Islet of Langerhans (tissue), 1 donor: Measurements from ENCODE around the gene CPAMD8.
"Not testable (repeated sequence)": the region's sequence is repeated elsewhere in the genome, so short reads cannot be mapped to it uniquely, and the experiment has no call there.

Experiments used
- FAIRE-seq: peaks from one replicate; lab custom pipeline; 2011; peaks lifted over from hg19 to GRCh38; lab: Jason Lieb, UNC

The CPAMD8 gene

DNA sequence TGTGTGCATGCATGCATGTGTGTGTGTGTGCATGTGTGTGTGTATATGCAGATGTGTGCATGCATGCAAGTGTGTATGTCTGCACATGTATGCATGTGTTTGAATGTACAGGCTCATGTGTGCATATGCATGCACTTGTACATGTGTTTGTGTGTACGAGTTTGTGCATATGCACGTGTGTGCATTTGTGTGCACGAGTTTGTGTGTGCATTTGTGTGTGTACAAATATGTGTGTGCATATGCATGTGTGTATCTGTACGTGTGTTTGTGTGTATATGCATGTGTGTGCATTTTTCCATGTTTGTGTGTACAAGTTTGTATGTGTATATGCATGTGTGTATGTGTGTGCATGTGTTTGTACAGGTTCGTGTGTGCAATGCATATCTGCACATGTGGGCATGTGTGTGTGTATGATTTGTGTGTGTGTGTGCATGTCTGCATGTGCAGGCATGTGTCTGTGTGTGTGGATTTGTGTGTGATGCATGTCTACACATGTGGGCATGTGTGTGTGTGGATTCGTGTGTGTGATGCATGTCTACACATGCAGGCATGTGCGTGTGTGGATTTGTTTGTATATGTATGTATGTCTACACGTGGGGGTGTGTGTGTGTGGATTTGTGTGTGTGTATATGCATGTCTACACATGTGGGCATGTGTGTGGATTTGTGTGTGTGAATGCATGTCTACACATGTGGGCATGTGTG, 80.7 kb downstream of the CPAMD8 start:
- no peak for FAIRE-seq

DNA sequence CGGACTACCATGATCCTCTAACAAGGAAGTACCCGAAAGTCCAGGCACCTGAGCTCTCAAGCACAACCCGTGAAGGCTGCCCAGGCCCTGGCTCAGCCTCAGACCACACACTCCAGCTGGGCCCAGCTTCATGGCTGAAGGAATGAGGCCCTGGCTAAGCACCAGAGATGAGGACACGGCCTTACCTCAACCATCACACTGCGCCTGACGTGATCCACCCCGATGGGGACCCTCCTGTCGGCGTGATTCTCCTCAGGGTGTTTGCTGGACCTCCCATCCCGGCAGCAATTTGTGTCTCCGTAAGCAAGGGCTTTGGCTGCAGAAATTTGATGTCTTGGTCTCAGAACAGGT, 81.3 kb downstream of the CPAMD8 start:
- FAIRE-seq = no peak

DNA sequence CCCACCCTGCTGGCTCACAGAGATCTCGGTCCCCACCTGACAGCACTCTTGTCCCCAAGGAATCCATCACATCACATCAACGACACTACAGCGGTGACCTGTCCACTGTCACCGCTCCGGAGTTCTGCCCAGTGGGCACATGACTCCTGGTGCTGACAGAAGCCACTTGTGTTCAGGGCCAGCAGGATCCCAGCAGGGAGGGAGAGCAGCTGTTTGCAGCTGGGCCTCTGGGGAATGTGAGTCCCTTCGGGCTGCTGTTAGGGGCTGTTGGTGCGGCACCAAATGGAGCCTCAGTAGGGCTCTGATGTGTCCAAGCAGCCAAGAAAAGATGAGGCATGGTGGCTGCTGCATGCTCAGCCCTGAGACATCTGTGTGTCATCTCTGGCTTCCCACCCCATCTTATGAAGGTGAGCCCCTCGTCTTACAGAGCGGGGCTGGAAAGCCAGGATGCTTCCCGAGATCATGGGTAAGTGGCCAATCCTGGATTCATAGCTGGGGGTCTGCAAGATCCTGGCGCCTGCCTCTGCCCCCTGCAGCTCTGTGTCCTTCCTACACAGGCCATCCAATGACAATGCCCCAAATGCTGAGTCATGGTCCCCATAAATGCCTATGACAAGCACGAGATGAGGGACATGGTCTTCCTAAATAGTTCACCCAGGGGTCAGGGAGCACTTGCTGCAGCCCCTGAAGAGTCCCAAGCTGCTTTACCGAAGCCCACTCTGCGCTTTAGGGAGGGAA, 81.8 kb downstream of the CPAMD8 start:
- FAIRE-seq = no peak

DNA sequence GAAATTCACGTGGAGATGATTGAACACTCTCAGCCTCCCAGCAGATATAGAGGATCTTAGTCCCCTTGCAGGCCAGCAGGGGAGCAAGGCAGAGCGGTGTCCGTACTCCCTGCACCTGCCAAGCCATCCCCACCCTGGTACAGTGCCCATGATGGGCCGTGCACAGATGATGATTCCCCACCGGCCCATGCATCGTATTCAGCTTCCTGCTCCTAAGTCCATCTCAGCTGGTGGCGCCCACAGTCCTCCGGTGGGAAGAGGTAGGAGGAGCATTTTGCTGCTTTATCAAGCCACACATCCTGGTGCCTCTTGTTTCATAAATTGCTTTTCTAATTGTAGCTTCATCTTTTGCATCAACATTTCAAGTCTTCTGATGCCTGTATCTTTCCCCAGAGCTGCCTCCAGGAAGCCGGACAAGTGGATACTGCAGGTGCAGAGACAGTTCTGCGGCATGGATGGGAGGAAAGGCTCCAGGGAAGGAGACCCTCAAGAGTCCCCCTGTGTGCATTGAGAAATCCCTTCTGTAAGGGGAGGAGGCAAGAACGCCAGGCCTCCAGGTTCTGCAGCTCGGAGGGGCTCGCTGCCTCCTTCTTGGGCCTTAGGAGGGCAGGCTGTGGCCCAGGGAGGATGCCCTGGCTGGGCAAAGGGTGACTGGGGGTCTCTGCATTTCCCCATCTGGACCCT, 82.5 kb downstream of the CPAMD8 start:
- no peak for FAIRE-seq

DNA sequence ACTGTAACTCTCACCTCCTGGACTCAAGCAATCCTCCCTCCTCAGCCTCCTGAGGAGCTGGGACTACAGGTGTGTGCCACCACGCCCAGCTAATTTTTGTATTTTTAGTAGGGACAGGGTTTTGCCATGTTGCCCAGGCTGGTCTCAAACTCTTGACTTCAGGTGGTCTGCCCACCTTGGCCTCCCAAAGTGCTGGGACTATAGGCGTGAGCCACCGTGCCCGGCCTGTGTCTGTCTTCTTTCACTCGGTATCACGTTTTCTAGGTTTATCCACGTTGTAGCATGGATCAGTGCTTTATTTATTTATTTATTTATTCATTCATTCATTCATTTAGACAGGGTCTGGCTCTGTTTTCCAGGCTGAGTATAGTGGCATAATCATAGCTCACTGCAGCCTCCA, 83.5 kb downstream of the CPAMD8 start:
- not testable (repeated sequence) for FAIRE-seq

DNA sequence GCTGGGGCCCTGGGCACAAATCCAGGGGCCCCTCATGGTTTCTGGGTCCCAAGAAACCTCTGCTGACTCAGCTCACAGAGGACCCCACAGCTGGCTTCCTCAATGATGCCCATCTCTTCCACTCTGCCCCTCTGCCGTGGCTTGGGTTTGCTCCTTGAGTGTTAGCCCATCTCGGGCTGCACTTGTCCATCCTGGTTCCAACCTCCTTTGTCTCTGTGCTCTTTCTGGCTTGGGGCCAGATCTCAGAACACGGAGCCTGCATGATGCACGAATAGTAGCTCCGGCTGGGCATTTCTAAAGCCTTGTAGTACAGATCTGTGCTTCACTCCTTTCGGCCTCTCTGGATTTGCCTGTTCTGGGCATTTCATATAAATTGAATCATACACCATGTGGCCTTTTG, 84.0 kb downstream of the CPAMD8 start:
- no peak for FAIRE-seq

DNA sequence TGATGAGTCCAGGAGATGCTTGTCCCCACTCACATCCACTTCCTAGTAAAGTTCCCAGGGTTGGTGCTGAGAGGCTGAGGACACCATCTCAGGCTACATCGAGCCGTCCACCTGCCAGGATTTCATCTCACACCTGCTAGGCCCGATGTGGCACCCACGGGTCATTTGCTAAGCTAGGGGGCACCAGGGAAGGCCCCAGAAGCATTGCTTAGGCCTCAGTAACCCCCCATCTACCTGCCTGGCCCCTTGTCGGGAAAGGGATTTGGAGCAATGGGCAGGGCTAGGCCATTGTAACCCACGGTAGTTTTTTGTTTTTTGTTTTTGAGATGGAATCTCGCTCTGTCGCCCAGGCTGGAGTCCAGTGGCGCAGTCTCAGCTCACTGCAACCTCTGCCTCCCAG, 86.0 kb downstream of the CPAMD8 start:
- no peak for FAIRE-seq

DNA sequence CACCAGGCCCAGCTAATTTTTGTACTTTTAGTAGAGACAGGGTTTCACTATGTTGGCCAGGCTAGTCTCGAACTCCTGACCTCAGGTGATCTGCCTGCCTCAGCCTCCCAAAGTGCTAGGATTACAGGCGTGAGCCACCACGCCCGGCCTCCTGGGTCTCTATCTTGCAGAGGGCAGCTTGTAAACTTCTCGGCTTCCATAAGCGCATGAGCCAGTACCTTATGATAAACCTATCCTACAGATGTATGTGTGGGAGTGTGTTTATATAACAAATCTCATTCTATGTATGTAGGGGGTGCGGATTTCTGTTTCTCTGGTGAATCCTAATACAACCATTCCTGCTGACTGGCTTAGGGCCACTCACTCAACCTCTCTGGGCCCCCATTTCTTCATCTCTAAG, 86.5 kb downstream of the CPAMD8 start:
- FAIRE-seq = not testable (repeated sequence)

DNA sequence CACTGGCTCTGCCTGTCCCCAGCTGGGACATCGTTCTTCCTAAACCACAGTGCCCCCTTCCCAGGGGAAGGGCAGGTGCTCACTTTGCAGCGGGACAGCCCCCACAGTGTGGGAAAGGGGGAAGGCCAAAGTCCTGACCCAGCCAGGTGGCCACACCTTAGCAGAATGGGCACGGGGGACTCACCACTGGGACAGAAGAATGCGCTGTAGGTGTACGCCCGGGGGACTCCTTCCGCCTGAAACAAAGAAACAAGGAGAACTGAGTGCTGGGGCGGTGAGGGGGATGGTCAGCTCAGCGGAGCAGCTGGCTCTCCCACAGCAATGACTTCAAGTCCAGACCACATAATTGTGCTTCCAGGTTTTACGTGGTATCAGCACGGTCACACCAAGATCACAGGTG, 88.4 kb downstream of the CPAMD8 start:
- FAIRE-seq = no peak

DNA sequence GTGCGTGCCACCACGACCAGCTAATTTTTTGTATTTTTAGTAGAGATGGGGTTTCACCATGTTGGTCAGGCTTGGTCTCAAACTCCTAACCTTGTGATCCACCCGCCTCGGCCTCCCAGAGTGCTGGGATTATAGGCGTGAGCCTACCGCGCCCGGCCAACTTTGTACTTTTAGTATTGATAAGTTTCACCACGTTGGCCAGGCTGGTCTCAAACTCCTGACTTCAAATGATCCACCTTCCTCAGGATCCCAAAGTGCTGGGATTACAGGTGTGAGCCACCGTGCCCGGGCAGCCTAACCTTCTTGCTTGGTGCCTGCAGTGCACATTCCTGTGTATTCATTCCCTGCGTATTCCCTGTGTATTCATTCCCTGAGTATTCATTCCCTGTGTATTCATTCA, 88.8 kb downstream of the CPAMD8 start:
- FAIRE-seq = not testable (repeated sequence)

DNA sequence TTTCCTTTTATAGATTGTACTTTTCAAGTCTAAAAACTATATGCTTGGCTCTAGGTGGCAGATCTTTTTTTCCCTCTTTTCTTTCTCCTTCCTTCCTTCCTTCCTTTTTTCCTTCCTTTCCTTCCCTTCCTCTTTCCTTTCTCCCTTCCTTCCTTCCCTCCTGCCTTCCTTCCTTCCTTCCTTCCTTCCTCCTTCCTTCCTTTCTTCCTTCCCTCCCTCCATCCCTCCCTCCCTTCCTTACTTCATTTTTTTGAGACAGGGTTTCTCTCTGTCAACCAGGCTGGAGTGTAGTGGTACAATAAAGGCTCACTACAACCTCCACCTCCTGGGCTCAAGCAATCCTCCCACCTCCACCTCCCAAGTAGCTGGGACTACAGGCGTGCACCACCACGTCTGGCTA, 89.7 kb downstream of the CPAMD8 start:
- no peak for FAIRE-seq

DNA sequence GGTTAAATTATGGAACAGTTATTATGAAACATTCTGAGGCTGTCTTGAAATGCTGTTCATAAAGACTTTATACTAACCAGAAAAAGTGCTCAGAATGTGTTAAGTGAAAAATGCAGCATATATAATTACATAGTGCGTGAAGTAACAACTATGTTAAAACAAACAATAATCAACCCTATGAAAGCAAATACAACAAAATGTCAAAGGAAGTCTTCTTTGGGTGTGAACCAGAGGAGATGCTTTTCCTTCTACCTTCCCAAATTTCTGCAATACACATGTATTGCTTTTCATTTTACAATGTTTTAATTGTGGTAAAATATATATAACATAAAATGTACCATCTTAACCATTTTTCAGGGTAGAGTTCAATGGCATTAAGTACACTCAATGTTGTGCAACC, 92.1 kb downstream of the CPAMD8 start:
- no peak for FAIRE-seq

DNA sequence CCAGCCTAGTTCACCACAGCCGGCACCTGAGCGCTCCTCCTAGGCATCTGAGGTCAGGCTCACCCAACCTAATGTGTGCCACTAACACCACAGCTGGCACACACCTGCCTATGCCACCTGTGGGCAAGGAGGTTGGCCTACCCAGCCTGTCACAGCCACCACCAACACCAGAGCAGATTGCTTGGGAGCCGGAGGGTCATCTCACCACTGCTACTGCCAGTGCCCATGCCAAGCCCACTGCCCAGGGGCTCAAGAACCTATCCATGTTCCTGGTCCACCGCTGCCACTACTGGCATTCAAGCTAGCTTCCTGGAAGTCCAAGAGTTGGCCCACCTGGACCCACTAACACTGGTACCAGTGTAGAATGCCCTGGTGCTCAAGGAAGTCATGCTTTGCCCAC, 95.3 kb downstream of the CPAMD8 start:
- no peak for FAIRE-seq

DNA sequence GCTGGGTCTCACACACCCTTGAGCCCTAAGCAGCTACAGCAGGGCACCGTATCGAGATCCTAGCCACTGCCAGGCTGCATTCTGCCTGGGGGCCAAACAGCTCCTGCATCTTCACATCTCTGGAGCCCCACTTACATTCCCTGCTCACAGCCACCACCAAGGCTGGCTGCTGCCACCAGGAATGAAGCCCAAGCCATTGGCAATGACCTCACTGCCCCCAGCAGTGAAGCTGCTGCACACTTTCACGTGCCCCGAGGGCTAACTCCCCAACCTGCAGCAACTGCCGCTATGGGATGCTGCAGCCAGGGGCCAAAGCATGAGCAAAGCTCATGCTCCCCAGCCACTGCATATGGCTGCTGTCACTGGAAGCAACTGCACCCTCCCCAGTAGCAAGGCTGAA, 95.9 kb downstream of the CPAMD8 start:
- FAIRE-seq = no peak

DNA sequence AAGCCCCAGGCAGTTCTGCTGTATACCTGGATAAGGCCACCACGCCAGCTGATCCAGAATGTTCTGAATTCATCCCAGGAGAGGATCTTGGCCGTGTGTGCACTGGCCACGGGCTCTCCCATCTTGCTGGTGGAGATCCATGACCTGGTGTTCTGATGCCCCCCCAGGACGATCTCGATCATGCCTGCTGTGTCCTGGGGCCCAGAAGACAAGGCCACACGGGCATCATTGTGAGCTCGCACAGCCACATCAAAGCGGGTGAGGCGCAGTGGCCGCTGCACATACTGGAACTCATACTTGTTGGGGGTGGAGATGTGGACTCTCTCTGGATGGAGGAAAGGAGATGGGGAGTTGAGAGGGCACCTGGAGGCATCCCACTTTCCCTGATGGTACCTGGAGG, 97.7 kb downstream of the CPAMD8 start:
- FAIRE-seq = no peak

DNA sequence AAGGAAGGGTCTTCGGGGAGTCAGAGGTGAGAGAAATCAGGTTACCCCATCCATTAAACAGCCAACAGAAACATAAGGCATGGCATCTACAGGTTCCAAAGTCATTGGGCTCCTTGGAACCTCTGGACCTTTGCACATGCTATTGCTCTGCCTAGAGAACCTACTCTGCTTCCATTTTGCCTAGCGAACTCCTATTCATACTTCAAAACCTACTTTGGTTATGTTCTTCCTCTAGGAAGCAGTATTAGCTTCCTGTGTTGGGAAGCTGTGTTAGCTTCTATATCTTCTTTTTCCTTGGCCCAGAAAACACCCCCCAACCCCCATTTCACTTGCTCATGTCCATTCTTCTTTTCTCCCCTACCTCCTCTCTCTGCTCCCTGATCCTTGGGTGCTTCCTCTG, 98.3 kb downstream of the CPAMD8 start:
- FAIRE-seq = no peak

DNA sequence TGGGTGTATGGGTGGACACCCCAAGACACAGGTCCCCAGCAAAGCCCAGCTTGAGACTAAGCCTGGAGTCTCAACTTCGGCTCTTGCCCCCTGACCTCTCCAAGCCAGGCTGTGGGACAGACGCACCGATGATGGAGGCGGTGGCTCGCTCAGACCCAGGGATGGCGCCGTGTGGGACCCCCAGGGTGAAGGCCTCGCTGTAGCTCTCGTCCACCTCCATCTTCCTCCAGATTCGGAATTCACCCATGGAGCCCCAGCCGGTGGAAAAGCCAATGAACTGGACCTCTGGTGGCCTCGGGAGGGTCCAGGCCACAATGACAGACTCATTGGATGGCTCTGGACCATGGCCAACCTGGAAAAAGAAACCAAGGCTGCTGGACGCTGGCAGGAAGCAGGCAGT, 98.7 kb downstream of the CPAMD8 start:
- FAIRE-seq = no peak

DNA sequence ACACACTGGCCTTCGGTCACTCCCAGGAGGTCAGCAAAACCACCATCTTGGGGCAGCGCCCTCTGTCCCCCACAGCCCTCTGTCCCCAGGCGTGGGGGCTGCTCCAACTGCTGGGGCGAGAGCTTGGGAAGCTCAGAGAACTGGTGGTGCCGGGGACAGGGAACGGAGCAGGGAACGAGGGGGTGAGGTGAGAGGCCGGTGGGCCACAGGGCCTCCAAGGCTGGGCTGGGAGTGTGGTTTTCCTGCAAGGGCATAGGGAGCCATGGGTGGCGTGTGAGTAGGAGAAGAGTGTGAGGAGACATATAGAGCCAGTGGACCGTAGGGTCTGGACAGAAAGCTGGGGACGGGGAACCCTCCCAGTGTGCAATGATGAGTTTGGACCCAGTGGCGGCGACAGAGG, 103.7 kb downstream of the CPAMD8 start:
- no peak for FAIRE-seq

DNA sequence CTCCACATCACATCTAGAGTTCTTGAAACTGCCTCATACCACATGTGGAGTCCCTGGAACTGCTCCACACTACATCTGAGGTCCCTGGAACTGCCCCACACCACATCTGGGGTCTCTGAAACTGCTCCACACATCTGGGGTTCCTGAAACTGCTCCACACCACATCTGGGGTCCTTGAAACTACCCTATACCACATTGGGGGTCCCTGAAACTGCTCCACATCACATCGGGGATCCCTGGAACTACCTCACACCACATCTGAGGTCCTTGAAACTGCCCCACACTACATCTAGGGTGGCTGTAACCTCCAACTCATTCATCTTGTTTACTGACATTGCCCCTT, 104.0 kb downstream of the CPAMD8 start:
- no peak for FAIRE-seq

DNA sequence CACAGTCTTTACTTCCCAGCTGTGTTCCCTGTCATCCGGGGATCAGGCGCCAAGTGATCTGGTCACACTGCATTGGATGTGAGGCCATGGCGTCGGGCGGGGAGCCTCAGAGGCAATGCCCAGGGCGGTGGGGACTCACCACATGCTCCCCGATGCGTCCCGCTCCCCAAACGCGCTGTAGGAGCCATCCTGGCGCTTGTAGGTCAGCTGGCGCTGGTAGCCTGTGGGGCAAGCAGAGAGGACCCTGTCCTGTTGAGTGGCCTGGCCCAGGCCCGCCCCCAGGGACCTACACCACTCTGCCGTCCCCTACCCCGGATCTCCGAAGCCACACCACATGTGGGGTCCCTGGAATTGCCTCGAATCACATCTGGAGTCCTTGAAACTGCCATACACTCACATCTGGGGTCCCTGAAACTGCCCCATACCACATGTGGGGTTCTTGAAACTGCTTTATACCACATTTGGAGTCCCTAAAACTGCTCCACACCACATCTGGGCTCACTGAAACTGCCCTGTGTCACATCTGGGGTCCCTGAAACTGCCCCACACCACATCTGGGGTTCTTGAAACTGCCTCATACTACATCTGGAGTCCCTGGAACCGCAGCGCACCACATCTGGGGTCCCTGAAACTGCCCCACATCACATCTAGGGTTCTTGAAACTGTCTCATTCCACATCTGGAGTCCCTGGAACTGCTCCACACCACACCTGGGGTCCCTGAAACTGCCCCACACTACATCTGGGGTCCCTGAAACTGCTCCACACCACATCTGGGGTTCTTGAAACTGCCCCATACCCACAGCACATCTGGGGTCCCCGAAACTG, 104.6 kb downstream of the CPAMD8 start:
- no peak for FAIRE-seq

DNA sequence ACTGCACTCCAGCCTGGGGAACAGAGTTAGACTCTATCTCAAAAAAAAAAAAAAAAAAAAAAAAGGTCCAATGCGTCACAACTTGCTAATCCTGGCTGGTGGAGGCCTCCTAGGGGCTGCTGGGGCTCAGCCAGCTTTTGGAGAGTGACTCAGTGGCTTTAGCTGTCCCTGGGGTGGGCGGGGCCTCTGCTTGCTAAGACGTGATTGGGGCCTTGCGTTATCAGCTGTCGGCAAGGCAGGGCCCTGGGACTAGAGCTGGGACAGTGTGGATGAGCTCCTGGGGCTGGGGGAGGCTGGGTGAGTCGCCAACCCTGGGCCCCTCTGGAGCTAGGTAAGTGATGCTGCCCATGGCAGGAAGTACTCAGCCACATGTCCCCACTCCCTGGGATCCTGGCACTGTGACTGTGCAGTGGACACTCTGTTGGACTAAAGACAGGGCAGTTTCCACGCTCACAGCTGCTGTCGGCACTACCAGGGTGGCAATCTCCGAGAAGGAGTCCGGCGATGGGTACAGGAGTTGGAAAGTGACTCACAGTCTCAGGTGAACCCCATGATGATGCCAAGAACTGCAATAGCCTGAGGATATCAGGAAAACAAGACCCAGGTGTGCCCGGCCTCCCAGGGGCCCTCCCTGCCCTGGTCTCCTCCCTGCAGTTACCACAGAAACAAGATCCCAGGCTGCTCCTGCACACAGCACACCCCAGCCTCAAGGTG, 105.6 kb downstream of the CPAMD8 start:
- no peak for FAIRE-seq

DNA sequence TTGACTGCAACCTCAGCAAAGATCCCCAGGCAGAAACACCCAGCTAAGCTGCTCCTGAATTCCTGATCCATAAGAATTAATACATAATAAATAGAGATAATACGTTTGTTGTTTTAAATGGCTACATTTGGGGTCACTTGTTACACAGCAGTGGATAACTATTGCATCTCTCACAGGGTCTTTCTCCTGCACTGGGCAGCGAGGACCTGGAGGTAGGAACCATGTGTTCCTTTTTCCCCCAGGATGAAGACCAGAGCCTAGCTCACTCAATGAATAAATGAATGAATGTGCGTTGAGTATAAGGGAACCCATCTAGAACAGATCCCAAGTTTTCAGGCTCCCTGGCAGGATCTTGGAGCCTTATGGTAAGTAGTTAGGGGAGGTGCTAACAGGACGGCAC, 107.1 kb downstream of the CPAMD8 start:
- FAIRE-seq = no peak
